ENCODE results near the gene SLC5A10.

- TF ChIP-seq CTCF (IDR thresholded peaks at IDR 0.05) (no peak), POLR2A (IDR thresholded peaks at IDR 0.05) (no peak)
Observed at GRCh38 chr17:18948476-18949006, 3.4 kb upstream of the SLC5A10 start.

Data from esophagus squamous epithelium (tissue), 4 donors.